ENCODE measurements around the gene POFUT1. TPM values are rescaled to one million over a fixed set of nuclear protein-coding genes. Genes with fewer than 3 reads are reported as not detected.
"Not testable (repeated sequence)": the region's sequence is repeated elsewhere in the genome, so short reads cannot be mapped to it uniquely, and the experiment has no call there.

POFUT1 gene
- 22.6 TPM for total RNA-seq
- long read RNA-seq, full-length matches to known transcripts = 24 of 29 reads
- long read RNA-seq, partial matches to known transcripts = 2 of 29 reads
- long read RNA-seq, other reads (novel, unspliced or antisense) = 3 of 29 reads

GRCh38 chr20:32207626-32208498 lies at the start of gene POFUT1, which contains the start of gene PLAGL2:
Gene POFUT1, plus strand, starts transcription at chr20:32207880. Its CDS starts 62 bp downstream, at chr20:32207942.
Gene PLAGL2, minus strand, starts transcription at chr20:32207743. Its CDS starts 5,565 bp downstream, at chr20:32202178.
- DNase-seq (ENCODE audit: low spot score) = peak; percentile 96
- intact Hi-C loops (cut with DNase I) = loop anchor here (2.0 to 5.0 kb wide), 4 partner anchors 69 to 269 kb away; partner anchors contain the start of genes ASXL1, KIF3B and TM9SF4

GRCh38 chr20:32158351-32158750 lies 49.3 kb upstream of the POFUT1 start:
- DNase-seq (ENCODE audit: low spot score) = no peak
- intact Hi-C loops (cut with DNase I) = loop anchor here (10.0 kb wide), 1 partner anchor 296 kb away; no protein-coding TSS in a partner anchor

GRCh38 chr20:32158943-32159660 lies 48.6 kb upstream of the POFUT1 start:
- intact Hi-C loops (cut with DNase I) = loop anchor here (10.0 kb wide), 1 partner anchor 296 kb away; no protein-coding TSS in a partner anchor
- no peak for DNase-seq (ENCODE audit: low spot score)

GRCh38 chr20:32159766-32160221 lies 47.9 kb upstream of the POFUT1 start:
- DNase-seq (ENCODE audit: low spot score) = no peak
- intact Hi-C loops (cut with DNase I) = loop anchor here (10.0 kb wide), 1 partner anchor 295 kb away; no protein-coding TSS in a partner anchor

- no peak for DNase-seq (ENCODE audit: low spot score)
- intact Hi-C loops (cut with DNase I) = no loop called here
Measured at GRCh38 chr20:32160341-32160740, 47.3 kb upstream of the POFUT1 start.

- no peak for DNase-seq (ENCODE audit: low spot score)
- intact Hi-C loops (cut with DNase I) = no loop called here
Measured at GRCh38 chr20:32162351-32162750, 45.3 kb upstream of the POFUT1 start.

- intact Hi-C loops (cut with DNase I) = no loop called here
- DNase-seq (ENCODE audit: low spot score) = no peak
Measured at GRCh38 chr20:32163951-32164350, 43.7 kb upstream of the POFUT1 start.

- DNase-seq (ENCODE audit: low spot score) = peak; percentile 66
- intact Hi-C loops (cut with DNase I) = no loop called here
Measured at GRCh38 chr20:32164984-32165735, 42.5 kb upstream of the POFUT1 start.

GRCh38 chr20:32165836-32166545 lies 41.7 kb upstream of the POFUT1 start:
- peak; percentile 56 for DNase-seq (ENCODE audit: low spot score)
- intact Hi-C loops (cut with DNase I) = no loop called here

GRCh38 chr20:32167552-32167951 lies 40.1 kb upstream of the POFUT1 start:
- intact Hi-C loops (cut with DNase I) = no loop called here
- peak; percentile 46 for DNase-seq (ENCODE audit: low spot score)

GRCh38 chr20:32168184-32168910 lies 39.3 kb upstream of the POFUT1 start:
- DNase-seq (ENCODE audit: low spot score) = peak; percentile 20
- intact Hi-C loops (cut with DNase I) = no loop called here

- DNase-seq (ENCODE audit: low spot score); intact Hi-C loops (cut with DNase I): not testable (repeated sequence)
Measured at GRCh38 chr20:32177696-32178095, 30.0 kb upstream of the POFUT1 start.

- intact Hi-C loops (cut with DNase I) = no loop called here
- DNase-seq (ENCODE audit: low spot score) = no peak
Measured at GRCh38 chr20:32179515-32179914, 28.2 kb upstream of the POFUT1 start.

GRCh38 chr20:32179934-32180333 lies 27.7 kb upstream of the POFUT1 start:
- intact Hi-C loops (cut with DNase I) = no loop called here

GRCh38 chr20:32181606-32182005 lies 26.1 kb upstream of the POFUT1 start:
- intact Hi-C loops (cut with DNase I) = no loop called here
- no peak for DNase-seq (ENCODE audit: low spot score)

More at GRCh38 chr20:32179934-32180333, 27.7 kb upstream of the POFUT1 start:
- DNase-seq (ENCODE audit: low spot score) = no peak

- intact Hi-C loops (cut with DNase I) = no loop called here
Measured at GRCh38 chr20:32183947-32184635, 23.6 kb upstream of the POFUT1 start.

GRCh38 chr20:32184961-32185603 lies 22.6 kb upstream of the POFUT1 start:
- DNase-seq (ENCODE audit: low spot score) = no peak
- intact Hi-C loops (cut with DNase I) = no loop called here

More at GRCh38 chr20:32183947-32184635, 23.6 kb upstream of the POFUT1 start:
- DNase-seq (ENCODE audit: low spot score) = no peak

Measured in cardiac septum (tissue), 1 donor.